ENCODE results near the gene PRSS27. TPM values are rescaled to one million over a fixed set of nuclear protein-coding genes. Genes with fewer than 3 reads are reported as not detected.

PRSS27 gene
- total and polyA plus RNA-seq, 2 of the 8 experiments (the other 6 are each of a cell fraction or from before 2014, with no cell fraction given): 1.3 to 7.5 TPM

DNA sequence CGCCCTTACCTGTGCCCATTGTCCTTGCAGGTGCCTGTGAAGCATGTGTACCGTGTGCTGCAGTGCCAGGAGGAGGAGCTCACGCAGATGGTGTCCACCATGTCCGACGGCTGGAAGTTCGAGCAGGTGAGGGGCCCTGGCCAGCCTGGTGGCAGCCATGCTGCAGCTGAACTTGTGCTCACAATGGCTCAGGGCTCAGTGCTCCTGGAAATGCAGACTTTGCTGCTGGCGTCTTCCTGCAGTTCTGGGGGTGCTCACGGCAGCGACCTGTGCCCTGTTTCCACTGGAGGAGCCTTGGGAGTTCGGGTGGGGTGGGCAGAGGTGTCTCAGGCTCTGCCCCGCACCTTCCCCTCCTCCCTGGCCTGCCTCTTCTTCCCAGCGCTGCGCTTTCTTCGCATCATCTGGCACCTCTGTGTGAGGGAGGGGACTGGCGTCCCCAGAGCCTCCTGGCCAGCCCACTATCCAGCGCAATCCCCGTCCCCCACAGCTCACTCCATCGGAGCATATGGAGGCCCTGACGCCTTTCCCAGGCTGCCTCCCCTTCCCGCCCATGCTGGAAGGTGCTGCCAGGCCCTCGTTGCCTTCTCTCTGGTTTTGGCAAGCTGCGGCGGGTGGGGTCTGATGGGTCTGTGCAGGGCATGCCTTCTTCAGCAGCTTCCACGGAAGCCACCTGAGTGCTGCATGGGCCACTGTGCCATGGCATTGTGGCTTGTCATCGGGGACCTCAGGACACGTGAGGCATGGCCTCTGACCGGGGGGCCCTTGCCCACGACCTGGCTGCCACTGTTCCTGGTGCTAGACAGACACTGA, 20.0 kb downstream of the PRSS27 start:
- H4K5ac ChIP-seq (ENCODE audit: insufficient read length, low read depth, low read length): no peak overlapping the region
- no peak overlapping the region for H3K9ac ChIP-seq (replicated peaks in 1 of 4; ENCODE audit: extremely low read depth in 1 of 4, low read depth in 3 of 4, low read length in 3 of 4)
- H4K20me1 ChIP-seq (replicated peaks in 1 of 2; ENCODE audit: control insufficient read depth in 1 of 2, insufficient read depth in 2 of 2, low read length in 2 of 2): peaks cover 0 to 18% of the 10 kb centered on the region in 2 experiments
- FAIRE-seq (no peak), DNase-seq (ENCODE audit: low read depth in 1 of 2, low spot score in 2 of 2) (no peak)
- H3K27ac ChIP-seq (ENCODE audit: low read depth, low read length): no peak overlapping the region
- H3K4me1 ChIP-seq (replicated peaks in 1 of 4; ENCODE audit: control insufficient read depth in 3 of 4, insufficient read depth in 4 of 4, low read length in 3 of 4): no peaks in the 10 kb centered on the region
- no peak overlapping the region for H4K91ac ChIP-seq (replicated peaks; ENCODE audit: insufficient read length, low read length)
- no peaks in the 10 kb centered on the region for H3K9me3 ChIP-seq (ENCODE audit: insufficient read depth in 2 of 2, low read depth in 1 of 2, low read length in 1 of 2)
- H2AK5ac ChIP-seq (ENCODE audit: low read depth, low read length): no peak overlapping the region
- no peak overlapping the region for H3K4me2 ChIP-seq (ENCODE audit: insufficient read depth in 1 of 2, low read depth in 2 of 2, low read length in 2 of 2)
- no peak overlapping the region for H4K8ac ChIP-seq (ENCODE audit: extremely low read depth, insufficient read depth, low read length)
- no peak overlapping the region for H2BK20ac ChIP-seq (ENCODE audit: low read length)
- H2BK5ac ChIP-seq (ENCODE audit: low read depth, low read length): no peak overlapping the region; the same call in 1 of the 2 replicates
- no peak overlapping the region for H3K23ac ChIP-seq (ENCODE audit: insufficient read length)
- H2AFZ ChIP-seq (ENCODE audit: low read length): no peak overlapping the region
- H3K4me3 ChIP-seq (ENCODE audit: extremely low read depth in 1 of 4, insufficient read depth in 2 of 4, low read depth in 3 of 4, low read length in 4 of 4): no peak overlapping the region
- H3K23me2 ChIP-seq (ENCODE audit: low read depth, low read length): no peaks in the 10 kb centered on the region
- H2BK15ac ChIP-seq (ENCODE audit: low read length): no peak overlapping the region
- H3K14ac ChIP-seq (ENCODE audit: insufficient read length): no peak overlapping the region
- 90% methylated on average over 27 of the region's 28 CpGs; no CpG with 5 or more reads in 1 of the 2 experiments for WGBS, 2 experiments (ENCODE audit: extremely low coverage in 1 of 2, insufficient coverage in 1 of 2, insufficient read length in 1 of 2, insufficient replicate concordance in 2 of 2, low coverage in 1 of 2, low lambda C conversion rate in 2 of 2, missing lambda C conversion rate in 1 of 2)
- ChIA-PET CTCF (ENCODE audit: partially characterized antibody) (interaction anchor here (0.8 to 1.1 kb wide), 2 partner anchors 9 to 28 kb away, joined by 3 read pairs; no protein-coding TSS in a partner anchor), POLR2A (ENCODE audit: partially characterized antibody) (interaction anchor here (0.5 to 1.9 kb wide), 3 partner anchors 10 to 235 kb away, joined by 3 to 9 read pairs (median 5); partner anchors contain the start of gene KCTD5)
- no peaks in the 10 kb centered on the region for H3K79me2 ChIP-seq (ENCODE audit: control insufficient read depth in 1 of 2, insufficient read depth in 2 of 2, low read length in 2 of 2)
- no peaks in the 10 kb centered on the region for H3K27me3 ChIP-seq (replicated peaks in 1 of 4; ENCODE audit: control insufficient read depth in 3 of 4, extremely low read depth in 1 of 4, insufficient read depth in 3 of 4, low read length in 3 of 4)
- H3K18ac ChIP-seq (ENCODE audit: extremely low read depth, low read length): no peak overlapping the region
- no peak overlapping the region for H2BK120ac ChIP-seq (replicated peaks; ENCODE audit: low read depth, low read length)
- H3K79me1 ChIP-seq (ENCODE audit: low read depth, low read length): no peaks in the 10 kb centered on the region
- H3K4ac ChIP-seq (replicated peaks; ENCODE audit: insufficient read length, low read depth, low read length): no peak overlapping the region
- no peak overlapping the region for H3K56ac ChIP-seq (replicated peaks; ENCODE audit: insufficient read length, low read depth, low read length)
- H2BK12ac ChIP-seq (ENCODE audit: low read depth, low read length): no peak overlapping the region
- TF ChIP-seq MAFK (IDR thresholded peaks at IDR 0.05; ENCODE audit: low read depth, low read length): no peak
- no peak for TF ChIP-seq GTF2F1 (IDR thresholded peaks at IDR 0.05; ENCODE audit: borderline replicate concordance, low read depth, low read length)
- TF ChIP-seq SP2 (IDR thresholded peaks at IDR 0.05; ENCODE audit: low read length): no peak
- peaks cover 0 to 22% (median 10%) of the 10 kb centered on the region in 4 experiments; a peak in 4 of 8 replicates for H3K36me3 ChIP-seq (ENCODE audit: control insufficient read depth in 2 of 4, insufficient read depth in 4 of 4, low read length in 3 of 4)
